ACC112 (cell line): ENCODE results near the gene OR10H5.
"Not testable (repeated sequence)": the region's sequence is repeated elsewhere in the genome, so short reads cannot be mapped to it uniquely, and the experiment has no call there.

Experiments used
- H2AFZ ChIP-seq: fragments of 200-600 bp; sonication (generic); one replicate; pipeline ENCODE4 v1.6.0; 2017; ENCODE audit warnings: antibody characterized with exemption, low read length; ENCODE audit not compliant: unreplicated experiment
- H3K27ac ChIP-seq: fragments of 200-600 bp; sonication (generic); 2 replicates; pipeline ENCODE4 v1.5.1; 2014; ENCODE audit warnings: low read depth, mild to moderate bottlenecking, antibody characterized with exemption, low read length, moderate library complexity
- H3K27me3 ChIP-seq: fragments of 200-600 bp; sonication (generic); 2 replicates; pipeline ENCODE4 v1.6.1; 2014; ENCODE audit warnings: mild to moderate bottlenecking, antibody characterized with exemption, low read length, moderate library complexity, mixed read lengths; ENCODE audit not compliant: insufficient read depth
- H3K36me3 ChIP-seq: fragments of 200-600 bp; sonication (generic); 2 replicates; pipeline ENCODE4 v1.6.1; 2016; ENCODE audit warnings: mild to moderate bottlenecking, antibody characterized with exemption, low read length, moderate library complexity, mixed read lengths; ENCODE audit not compliant: insufficient read depth
- H3K4me1 ChIP-seq: fragments of 200-600 bp; sonication (generic); one replicate; pipeline ENCODE4 v1.6.1; 2016; ENCODE audit warnings: low read length, mixed read lengths; ENCODE audit not compliant: insufficient read depth, unreplicated experiment, control insufficient read depth
- H3K4me3 ChIP-seq: fragments of 200-600 bp; sonication (generic); 2 replicates; pipeline ENCODE4 v1.5.1; 2014; ENCODE audit warnings: mild to moderate bottlenecking, low read depth, low read length
- H3K79me2 ChIP-seq: fragments of 200-600 bp; sonication (generic); one replicate; pipeline ENCODE4 v1.6.0; 2016; ENCODE audit warnings: low read length; ENCODE audit not compliant: control insufficient read depth, unreplicated experiment, insufficient read depth

The OR10H5 gene

GRCh38 chr19:15811476-15811875 is 24.0 kb downstream of the OR10H5 start:
- no peaks in the 10 kb centered on the region for H3K4me1 ChIP-seq
- peaks cover 8% of the 10 kb centered on the region; the same call in 1 of the 2 replicates for H3K27me3 ChIP-seq
- no peak overlapping the region for H3K4me3 ChIP-seq
- H2AFZ ChIP-seq: no peak overlapping the region
- no peak overlapping the region for H3K27ac ChIP-seq
- no peaks in the 10 kb centered on the region for H3K79me2 ChIP-seq
- H3K36me3 ChIP-seq: no peaks in the 10 kb centered on the region

DNA sequence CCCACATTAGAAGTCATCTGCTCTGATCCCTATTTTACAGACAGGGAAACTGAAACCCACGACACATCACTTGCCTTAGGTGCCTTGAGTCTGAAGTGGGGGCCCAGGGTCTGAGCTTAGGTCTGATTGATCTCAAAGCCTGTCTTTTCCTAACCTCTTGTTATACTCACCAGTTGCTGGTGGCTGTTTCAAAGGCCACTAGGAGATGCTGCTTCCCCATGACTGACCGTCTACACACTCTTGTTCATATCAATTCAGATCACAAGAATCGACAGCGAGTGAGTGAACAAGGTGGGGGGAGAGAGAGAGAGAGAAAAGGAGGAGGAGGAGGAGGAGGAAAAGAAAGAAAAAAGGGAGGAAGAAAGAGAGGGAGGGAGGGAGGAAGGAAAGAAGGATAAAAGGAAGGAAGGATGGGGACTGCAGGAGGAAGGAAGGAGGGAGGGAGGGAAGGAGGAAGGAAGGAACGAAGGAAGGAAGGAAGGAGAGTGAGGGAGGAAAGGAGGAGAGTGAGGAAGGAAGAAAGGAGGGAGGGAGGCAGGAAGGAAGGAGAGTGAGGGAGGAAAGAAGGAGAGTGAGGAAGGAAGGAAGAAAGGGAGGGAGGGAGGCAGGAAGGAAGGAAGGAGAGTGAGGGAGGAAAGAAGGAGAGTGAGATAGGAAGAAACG is 24.7 kb downstream of the OR10H5 start:
- no peak overlapping the region for H3K27ac ChIP-seq
- H2AFZ ChIP-seq: no peak overlapping the region
- H3K4me1 ChIP-seq: no peaks in the 10 kb centered on the region
- H3K4me3 ChIP-seq: no peak overlapping the region
- no peaks in the 10 kb centered on the region for H3K36me3 ChIP-seq
- H3K79me2 ChIP-seq: no peaks in the 10 kb centered on the region
- H3K27me3 ChIP-seq: peaks cover 8% of the 10 kb centered on the region; the same call in 1 of the 2 replicates

GRCh38 chr19:15813916-15814315 is 26.5 kb downstream of the OR10H5 start:
- Histone ChIP-seq H3K4me1 (no peaks in the 10 kb centered on the region), H3K4me3 (no peak overlapping the region), H3K27ac (no peak overlapping the region), H3K27me3 (peaks cover 8% of the 10 kb centered on the region; the same call in 1 of the 2 replicates), H3K79me2 (no peaks in the 10 kb centered on the region), H3K36me3 (no peaks in the 10 kb centered on the region), H2AFZ (no peak overlapping the region)

GRCh38 chr19:15815306-15815705 is 27.8 kb downstream of the OR10H5 start, which contains the start of gene OR10H1:
OR10H1 (minus strand) TSS chr19:15815664; CDS start chr19:15808037, 7,627 bp downstream.
- H2AFZ ChIP-seq: no peak within 1 kb of the TSS
- no peaks in the 10 kb centered on the region for H3K36me3 ChIP-seq
- no peak within 1 kb of the TSS for H3K27ac ChIP-seq
- no peaks in the 10 kb centered on the region for H3K4me1 ChIP-seq
- peaks cover 8% of the 10 kb centered on the region; the same call in 1 of the 2 replicates for H3K27me3 ChIP-seq
- H3K79me2 ChIP-seq: no peaks in the 10 kb centered on the region
- H3K4me3 ChIP-seq: no peak within 1 kb of the TSS

- H3K79me2 ChIP-seq: no peaks in the 10 kb centered on the region
- no peak overlapping the region for H2AFZ ChIP-seq
- H3K27me3 ChIP-seq: no peaks in the 10 kb centered on the region
- H3K36me3 ChIP-seq: no peaks in the 10 kb centered on the region
- H3K4me3 ChIP-seq: no peak overlapping the region
- no peak overlapping the region for H3K27ac ChIP-seq
- H3K4me1 ChIP-seq: no peaks in the 10 kb centered on the region
Measured at GRCh38 chr19:15820646-15821045, 33.2 kb downstream of the OR10H5 start.

GRCh38 chr19:15825753-15826152 is 38.3 kb downstream of the OR10H5 start:
- H3K27me3 ChIP-seq: no peaks in the 10 kb centered on the region
- H3K4me1 ChIP-seq: no peaks in the 10 kb centered on the region
- no peak overlapping the region for H3K27ac ChIP-seq
- H2AFZ ChIP-seq: no peak overlapping the region
- no peaks in the 10 kb centered on the region for H3K36me3 ChIP-seq
- no peaks in the 10 kb centered on the region for H3K79me2 ChIP-seq
- no peak overlapping the region for H3K4me3 ChIP-seq

DNA sequence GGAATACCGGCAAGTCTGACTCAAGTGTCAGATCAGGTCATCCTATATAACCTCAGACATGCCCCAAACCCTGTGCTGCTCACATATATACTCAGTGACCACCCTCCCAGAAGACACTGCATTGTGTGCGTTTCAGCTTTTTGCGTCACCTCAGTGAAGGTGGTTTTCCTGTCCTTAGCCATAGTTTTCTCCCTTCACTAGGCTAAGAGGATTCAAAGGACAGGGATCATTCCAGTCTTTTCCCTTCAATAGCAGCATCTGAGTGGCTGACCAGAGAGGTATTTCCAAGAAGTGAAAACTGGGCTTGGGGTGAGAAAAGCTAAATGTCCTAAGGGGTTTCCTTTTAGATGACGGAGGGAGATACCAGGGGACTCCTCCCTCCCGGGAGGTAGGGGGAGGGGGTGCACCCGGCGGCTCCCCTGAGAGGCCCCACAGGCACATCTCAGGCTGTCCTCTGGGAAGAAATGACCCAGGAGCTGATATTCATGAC is 40.7 kb downstream of the OR10H5 start:
- no peak overlapping the region for H3K27ac ChIP-seq
- no peaks in the 10 kb centered on the region for H3K4me1 ChIP-seq
- H3K27me3 ChIP-seq: no peaks in the 10 kb centered on the region
- no peak overlapping the region for H3K4me3 ChIP-seq
- H3K79me2 ChIP-seq: no peaks in the 10 kb centered on the region
- no peak overlapping the region for H2AFZ ChIP-seq
- no peaks in the 10 kb centered on the region for H3K36me3 ChIP-seq

- not testable (repeated sequence) for H3K27me3 ChIP-seq, H3K79me2 ChIP-seq, H3K4me3 ChIP-seq, H3K36me3 ChIP-seq, H3K4me1 ChIP-seq, H3K27ac ChIP-seq, H2AFZ ChIP-seq
Measured at GRCh38 chr19:15828611-15829305, 41.3 kb downstream of the OR10H5 start.

DNA sequence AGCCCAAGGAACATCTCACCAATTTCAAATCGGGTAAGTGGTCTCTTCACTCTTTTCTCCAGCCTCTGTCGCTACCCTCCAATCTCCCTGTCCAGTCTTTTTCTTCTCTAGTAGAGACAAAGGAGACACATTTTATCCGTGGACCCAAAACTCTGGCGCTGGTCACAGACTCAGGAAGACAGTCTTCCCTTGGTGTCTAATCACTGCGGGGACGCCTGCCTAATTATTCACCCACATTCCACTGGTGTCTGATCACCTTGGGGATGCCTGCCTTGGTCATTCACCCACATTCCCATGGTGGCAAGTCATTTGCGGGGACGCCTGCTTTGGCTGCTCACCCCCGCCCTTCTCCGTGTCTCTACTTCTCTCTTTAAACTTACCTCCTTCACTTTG is 41.8 kb downstream of the OR10H5 start:
- no peak overlapping the region for H3K27ac ChIP-seq

DNA sequence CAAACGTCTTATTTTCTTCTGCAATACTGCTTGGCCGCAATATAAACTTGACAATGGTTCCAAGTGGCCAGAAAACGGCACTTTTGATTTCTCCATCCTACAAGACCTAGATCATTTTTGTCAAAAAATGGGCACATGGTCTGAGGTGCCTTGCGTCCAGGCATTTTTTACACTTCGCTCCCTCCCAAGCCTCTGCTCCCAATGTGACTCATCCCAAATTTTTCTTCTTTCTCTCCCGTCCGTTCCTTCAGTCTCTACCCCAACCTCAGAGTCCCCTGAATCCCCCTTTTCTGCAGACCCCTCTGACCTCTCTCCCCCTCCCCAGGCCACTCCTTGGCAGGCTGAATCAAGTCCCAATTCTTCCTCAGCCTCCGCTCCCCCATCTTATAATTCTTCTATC is 42.3 kb downstream of the OR10H5 start:
- H3K27ac ChIP-seq: no peak overlapping the region
- H3K4me1 ChIP-seq: no peaks in the 10 kb centered on the region
- H3K79me2 ChIP-seq: no peaks in the 10 kb centered on the region
- H3K36me3 ChIP-seq: no peaks in the 10 kb centered on the region
- no peaks in the 10 kb centered on the region for H3K27me3 ChIP-seq
- no peak overlapping the region for H3K4me3 ChIP-seq
- no peak overlapping the region for H2AFZ ChIP-seq

More for the DNA sequence above, 41.8 kb downstream of the OR10H5 start:
- Histone ChIP-seq H3K36me3 (no peaks in the 10 kb centered on the region), H3K79me2 (no peaks in the 10 kb centered on the region), H3K4me1 (no peaks in the 10 kb centered on the region), H3K27me3 (no peaks in the 10 kb centered on the region), H2AFZ (no peak overlapping the region), H3K4me3 (no peak overlapping the region)

DNA sequence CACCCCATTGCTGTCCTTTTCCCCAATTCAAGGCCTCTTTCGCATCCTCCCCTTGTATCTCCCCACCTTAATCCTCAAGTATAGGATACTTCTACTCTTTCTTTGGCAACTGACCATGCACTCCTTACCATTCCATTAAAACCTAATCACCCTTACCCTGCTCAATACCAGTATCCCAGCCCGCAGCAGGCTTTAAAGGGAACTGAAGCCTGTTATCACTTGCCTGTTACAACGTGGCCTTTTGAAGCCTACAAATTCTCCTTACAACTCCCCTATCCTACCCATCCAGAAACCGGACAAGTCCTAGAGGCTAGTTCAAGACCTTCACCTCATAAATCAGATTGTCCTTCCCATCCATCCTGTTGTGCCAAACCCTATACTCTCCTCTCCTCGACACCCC is 44.2 kb downstream of the OR10H5 start:
- Histone ChIP-seq H3K4me3 (no peak overlapping the region), H3K4me1 (no peaks in the 10 kb centered on the region), H3K27me3 (no peaks in the 10 kb centered on the region), H3K79me2 (no peaks in the 10 kb centered on the region), H3K36me3 (no peaks in the 10 kb centered on the region), H3K27ac (no peak overlapping the region), H2AFZ (no peak overlapping the region)
